Panc1 (cell line): Measurements from ENCODE around the gene HPF1. TPM values are rescaled to one million over a fixed set of nuclear protein-coding genes. Genes with fewer than 3 reads are reported as not detected.

Source experiments
- ATAC-seq: fragments of 200-7000 bp; cut with Tn5 transposase; 2 replicates; pipeline ENCODE4 v1.9.1; 2020; ENCODE audit warnings: mild to moderate bottlenecking, moderate library complexity
- BruUV-seq: library from RNA; stranded (reverse); fragments of 400-500 nt; replicated peaks from 2 replicates; lab custom pipeline; 2021; lab: Mats Ljungman, UMichigan
- CTCF ChIA-PET: fragments of 300-600 bp; sonication (Branson Sonifier 250); formaldehyde crosslinking; loops from one replicate; lab custom pipeline; 2022; ENCODE audit warnings: antibody characterized with exemption; lab: Charles Lee
- POLR2A ChIA-PET: fragments of 300-600 bp; sonication (Branson Sonifier 250); formaldehyde crosslinking; loops from one replicate; lab custom pipeline; 2022; ENCODE audit warnings: antibody characterized with exemption; lab: Charles Lee
- DNase-seq: peaks from one replicate; pipeline ENCODE4 v3.0.0-alpha.2; 2010; ENCODE audit warnings: low read depth, low spot score
- H3K27ac ChIP-seq: 2 replicates; pipeline ENCODE4 v1.5.1; 2011; ENCODE audit warnings: mild to moderate bottlenecking, low read length, inconsistent platforms
- H3K27me3 ChIP-seq: fragments of 200-500 bp; sonication (Bioruptor generic); 2 replicates; pipeline ENCODE4 v1.6.0; 2014; ENCODE audit warnings: low read length, inconsistent platforms; ENCODE audit not compliant: control insufficient read depth, insufficient read depth
- H3K36me3 ChIP-seq: fragments of 200-500 bp; sonication (Bioruptor generic); 2 replicates; pipeline ENCODE4 v1.5.1; 2014; ENCODE audit warnings: inconsistent platforms, mild to moderate bottlenecking, low read length, moderate library complexity; ENCODE audit not compliant: control insufficient read depth, insufficient read depth
- H3K4me1 ChIP-seq: 2 replicates; pipeline ENCODE4 v1.5.1; 2011; ENCODE audit warnings: inconsistent platforms, mild to moderate bottlenecking, low read length, moderate library complexity; ENCODE audit not compliant: control insufficient read depth, insufficient read depth
- H3K4me3 ChIP-seq, 2 experiments: 2 replicates each; pipeline ENCODE4 v1.5.1; 2011 to 2012; ENCODE audit warnings: low read depth in 2 of 2, low read length in 2 of 2, mild to moderate bottlenecking in 2 of 2, inconsistent platforms in 1 of 2, moderate library complexity in 1 of 2
- H3K9me3 ChIP-seq: fragments of 200-500 bp; sonication (Bioruptor generic); 2 replicates; pipeline ENCODE4 v1.5.1; 2014; ENCODE audit warnings: low read depth, mild to moderate bottlenecking, inconsistent platforms, low read length, moderate library complexity; ENCODE audit not compliant: control insufficient read depth, insufficient read depth
- CTCF ChIP-seq: fragments of 450-650 bp; IDR thresholded peaks from 2 replicates; pipeline ENCODE4 v1.5.1; 2017; ENCODE audit warnings: mild to moderate bottlenecking
- POLR2AphosphoS5 ChIP-seq: IDR thresholded peaks from 2 replicates; pipeline ENCODE4 v1.6.1; 2012; ENCODE audit warnings: mild to moderate bottlenecking, low read depth, low read length, moderate library complexity
- REST ChIP-seq, 2 experiments: IDR thresholded peaks; 2 replicates each; pipeline ENCODE4 v1.6.1; 2011 to 2012; ENCODE audit warnings: low read depth in 2 of 2, control low read depth in 1 of 2, low read length in 1 of 2, mild to moderate bottlenecking in 1 of 2, moderate library complexity in 1 of 2; ENCODE audit not compliant: insufficient read depth in 1 of 2
- SIN3A ChIP-seq: IDR thresholded peaks from 2 replicates; pipeline ENCODE4 v1.6.1; 2012; ENCODE audit warnings: low read depth, mild to moderate bottlenecking, low read length, moderate library complexity, borderline replicate concordance; ENCODE audit not compliant: insufficient read depth
- TCF7L2 ChIP-seq: IDR thresholded peaks from 2 replicates; pipeline ENCODE4 v1.6.1; 2011; ENCODE audit warnings: mild to moderate bottlenecking, low read depth, low read length, inconsistent platforms
- in situ Hi-C: cut with HindIII; loops from 2 replicates; pipeline ENCODE4 v1.10.0; 2016; ENCODE audit warnings: low sequenced_read_pairs, low pct_unique_long_range_greater_than_20kb
- intact Hi-C: fragments of 100-400 bp; cut with micrococcal nuclease; formaldehyde crosslinking; loops from one replicate; pipeline ENCODE4 v1.10.0; 2022; ENCODE audit not compliant: unreplicated experiment
- total RNA-seq: library from RNA; stranded (reverse); gene quantifications from one replicate; pipeline ENCODE4 v1.2.1, GENCODE V29; 2021; ENCODE audit not compliant: unreplicated experiment

Gene HPF1
- total RNA-seq, 1 experiment from 2014 or later, result 21.4 TPM

- in situ Hi-C loops, result no loop called here
- ChIA-PET CTCF (no interaction called here), POLR2A (no interaction called here)
- BruUV-seq, result no TSS peak
- intact Hi-C loops, result no loop called here
- no peak for DNase-seq
- no peaks in the 10 kb centered on the region for H3K9me3 ChIP-seq
- H3K27me3 ChIP-seq, result no peaks in the 10 kb centered on the region
- peaks cover 6% of the 10 kb centered on the region for H3K4me1 ChIP-seq
- peak overlapping the region; percentile 84 for H3K27ac ChIP-seq
- H3K4me3 ChIP-seq, result peak overlapping the region; percentile 87 to 92
- 0 out of 2 replicates have a peak, but pooled peaks have one; percentile 8 for ATAC-seq
- TF ChIP-seq CTCF, result no peak
- no peak for TF ChIP-seq SIN3A
- no peak for TF ChIP-seq TCF7L2
- TF ChIP-seq REST (IDR thresholded peaks at IDR 0.05; ENCODE audit: insufficient read depth in 1 of 2, low read depth in 2 of 2, low read length in 1 of 2), result no peak
- TF ChIP-seq POLR2AphosphoS5, result no peak
- peaks cover 5% of the 10 kb centered on the region; the same call in 1 of the 2 replicates for H3K36me3 ChIP-seq
Observed at GRCh38 chr4:169756971-169757574, 671 bp downstream of the HPF1 start.

- peaks cover 4% of the 10 kb centered on the region; the same call in 1 of the 2 replicates for H3K36me3 ChIP-seq
- ATAC-seq, result no peak
- H3K9me3 ChIP-seq, result no peaks in the 10 kb centered on the region
- H3K27ac ChIP-seq, result no peak overlapping the region
- POLR2A ChIA-PET, result no interaction called here
- intact Hi-C loops (no loop called here), in situ Hi-C loops (no loop called here)
- H3K4me1 ChIP-seq, result no peaks in the 10 kb centered on the region
- no peaks in the 10 kb centered on the region for H3K27me3 ChIP-seq
- no TSS peak for BruUV-seq
- H3K4me3 ChIP-seq, result no peak overlapping the region
- no peak for DNase-seq
- TF ChIP-seq TCF7L2 (no peak), SIN3A (no peak), POLR2AphosphoS5 (no peak), REST (IDR thresholded peaks at IDR 0.05; ENCODE audit: insufficient read depth in 1 of 2, low read depth in 2 of 2, low read length in 1 of 2) (no peak), CTCF (no peak)
- CTCF ChIA-PET, result no interaction called here
Observed at GRCh38 chr4:169745291-169745690, 12.5 kb downstream of the HPF1 start.
